Activated gamma-delta T cell treated with Interleukin-2 at 50 U/mL for 16 hours (primary cell): Measurements from ENCODE around the gene ODF2L.

Experiments used
- DNase-seq: peaks from one replicate; pipeline ENCODE4 v3.0.0-alpha.2; 2020

Gene ODF2L

DNA sequence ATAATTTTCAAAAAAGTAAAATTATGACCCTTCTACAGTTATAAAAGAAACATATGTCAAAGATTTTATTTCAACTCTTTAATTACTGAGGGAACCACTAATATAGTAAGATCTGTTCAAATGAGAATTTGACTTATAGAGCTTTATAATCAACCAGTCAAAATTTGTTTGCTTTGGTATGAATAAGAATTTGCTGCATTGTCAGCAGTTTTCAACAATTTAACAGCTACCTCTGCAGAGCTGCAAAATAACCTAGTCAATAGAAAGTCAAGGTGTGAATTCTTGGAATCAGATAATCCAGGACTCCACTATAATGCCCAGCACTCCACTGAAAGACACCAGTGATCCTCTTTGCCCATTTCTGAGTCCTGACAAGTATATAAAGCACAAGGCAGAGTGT, 78.2 kb downstream of the ODF2L start:
- DNase-seq = no peak

DNA sequence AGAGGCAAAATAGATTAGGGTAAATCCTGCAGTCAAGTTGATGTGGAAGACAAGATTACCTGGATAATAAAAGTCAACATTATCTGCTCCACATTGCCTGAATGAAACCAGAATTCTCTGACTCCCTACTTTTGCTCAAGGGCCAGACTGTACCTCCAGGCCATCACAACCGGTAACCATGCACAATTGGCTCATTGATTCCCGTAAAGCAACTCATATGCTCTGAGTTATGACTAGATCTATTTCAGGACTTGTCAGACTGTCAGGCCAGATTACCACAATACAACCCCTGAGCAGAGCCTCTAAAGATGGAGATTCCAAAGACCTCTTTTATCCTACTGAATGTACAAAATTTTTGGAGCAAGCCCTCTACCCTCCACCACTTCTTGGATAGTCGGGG, 90.4 kb downstream of the ODF2L start:
- DNase-seq = no peak

DNA sequence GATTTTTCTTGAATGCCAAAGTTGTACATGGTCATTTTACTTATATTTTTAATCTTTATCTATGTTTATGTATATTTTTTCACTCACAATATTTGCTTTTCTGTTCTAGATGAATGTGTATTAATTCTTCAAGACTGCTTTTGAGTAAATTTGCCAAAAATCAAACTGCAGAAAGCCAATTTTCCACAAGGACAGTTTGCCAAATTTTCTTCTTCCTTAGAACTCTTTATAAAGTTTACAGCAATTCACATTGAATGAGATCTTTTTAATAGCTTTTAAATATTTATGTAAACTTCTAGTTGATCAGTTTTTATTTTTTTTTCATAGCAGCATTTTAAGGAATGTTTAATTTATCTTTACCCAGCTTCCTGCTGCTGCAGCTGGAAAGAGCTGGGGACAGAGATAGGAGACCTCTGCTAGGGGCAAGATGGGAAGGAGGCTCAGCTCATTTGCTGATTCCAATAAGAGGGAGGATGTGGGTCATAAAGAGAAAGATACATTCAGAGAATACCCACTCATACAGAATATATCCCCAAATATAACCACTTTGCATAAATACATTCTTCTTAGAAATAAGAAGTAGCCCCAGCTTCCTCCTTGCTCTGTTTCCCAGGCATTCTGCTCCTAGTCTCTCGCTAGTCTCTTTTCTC, 93.0 kb downstream of the ODF2L start:
- no peak for DNase-seq
